GM23248 (cell line): ENCODE measurements around the gene TRAP1.

Experiments used
- EZH2 ChIP-seq: fragments of 200-600 bp; sonication (generic); IDR thresholded peaks from 2 replicates; pipeline ENCODE4 v1.6.1; 2018; ENCODE audit warnings: antibody characterized with exemption, mild to moderate bottlenecking; ENCODE audit not compliant: insufficient read depth, poor library complexity, severe bottlenecking
- EZH2phosphoT487 ChIP-seq: fragments of 200-600 bp; sonication (generic); IDR thresholded peaks from 2 replicates; pipeline ENCODE4 v1.6.1; 2018; ENCODE audit warnings: antibody characterized with exemption, moderate library complexity, mild to moderate bottlenecking, low read depth; ENCODE audit not compliant: insufficient read depth

DNA sequence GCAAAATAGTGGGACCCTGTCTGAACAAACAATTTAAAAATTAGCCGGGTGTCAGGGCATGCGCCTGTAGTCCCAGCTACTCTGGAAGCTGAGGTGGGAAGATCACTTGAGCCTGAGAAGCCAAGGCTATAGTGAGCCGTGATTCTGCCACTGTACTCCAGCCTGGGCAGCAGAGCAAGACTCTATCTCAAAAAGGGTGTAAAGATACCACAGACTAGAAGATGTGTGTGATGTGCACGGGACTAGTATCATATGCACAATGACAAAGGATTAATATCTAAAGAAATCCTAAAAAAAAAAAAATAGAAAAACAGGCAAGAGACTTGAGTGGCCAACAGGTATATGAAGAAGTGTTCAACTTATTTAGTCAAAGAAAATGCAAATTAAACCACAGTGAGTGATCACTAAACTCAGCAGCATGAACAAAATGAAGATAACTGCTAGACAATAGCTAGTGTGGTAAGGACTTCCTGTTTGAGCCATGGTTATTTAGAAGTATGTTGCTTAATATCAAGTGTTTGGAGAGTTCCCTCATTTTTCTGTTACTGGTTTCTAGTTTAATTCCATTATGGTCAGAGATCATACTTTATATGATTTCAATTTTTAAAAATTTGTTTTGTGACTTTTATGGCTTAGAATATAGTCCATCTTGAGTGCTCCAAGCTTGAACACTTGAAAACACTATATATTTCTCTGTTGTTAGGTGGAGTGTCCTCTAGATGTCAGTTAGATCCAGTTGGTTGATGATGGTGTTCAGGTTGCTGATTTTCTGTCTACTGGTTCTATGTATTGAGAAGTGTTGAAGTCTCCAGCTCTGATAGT, 91.2 kb downstream of the TRAP1 start:
- TF ChIP-seq EZH2 = no peak
- no peak for TF ChIP-seq EZH2phosphoT487
